ENCODE results near the gene FN3KRP.
A peak's percentile ranks its signal among the peaks of the same experiment; 100 is the strongest.

The FN3KRP gene, protein sequence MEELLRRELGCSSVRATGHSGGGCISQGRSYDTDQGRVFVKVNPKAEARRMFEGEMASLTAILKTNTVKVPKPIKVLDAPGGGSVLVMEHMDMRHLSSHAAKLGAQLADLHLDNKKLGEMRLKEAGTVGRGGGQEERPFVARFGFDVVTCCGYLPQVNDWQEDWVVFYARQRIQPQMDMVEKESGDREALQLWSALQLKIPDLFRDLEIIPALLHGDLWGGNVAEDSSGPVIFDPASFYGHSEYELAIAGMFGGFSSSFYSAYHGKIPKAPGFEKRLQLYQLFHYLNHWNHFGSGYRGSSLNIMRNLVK

GRCh38 chr17:82716203-82717010 is at the start of gene FN3KRP:
Gene FN3KRP (plus strand): TSS chr17:82716706. CDS start chr17:82716756, 50 bp downstream.
- DNase-seq (ENCODE audit: low spot score), result peak; percentile 99

GRCh38 chr17:82666931-82667667 is 49.4 kb upstream of the FN3KRP start:
- DNase-seq (ENCODE audit: low spot score), result no peak

- DNase-seq (ENCODE audit: low spot score), result no peak
These were observed 48.9 kb upstream of the FN3KRP start for GRCh38 chr17:82667668-82668000.

DNA sequence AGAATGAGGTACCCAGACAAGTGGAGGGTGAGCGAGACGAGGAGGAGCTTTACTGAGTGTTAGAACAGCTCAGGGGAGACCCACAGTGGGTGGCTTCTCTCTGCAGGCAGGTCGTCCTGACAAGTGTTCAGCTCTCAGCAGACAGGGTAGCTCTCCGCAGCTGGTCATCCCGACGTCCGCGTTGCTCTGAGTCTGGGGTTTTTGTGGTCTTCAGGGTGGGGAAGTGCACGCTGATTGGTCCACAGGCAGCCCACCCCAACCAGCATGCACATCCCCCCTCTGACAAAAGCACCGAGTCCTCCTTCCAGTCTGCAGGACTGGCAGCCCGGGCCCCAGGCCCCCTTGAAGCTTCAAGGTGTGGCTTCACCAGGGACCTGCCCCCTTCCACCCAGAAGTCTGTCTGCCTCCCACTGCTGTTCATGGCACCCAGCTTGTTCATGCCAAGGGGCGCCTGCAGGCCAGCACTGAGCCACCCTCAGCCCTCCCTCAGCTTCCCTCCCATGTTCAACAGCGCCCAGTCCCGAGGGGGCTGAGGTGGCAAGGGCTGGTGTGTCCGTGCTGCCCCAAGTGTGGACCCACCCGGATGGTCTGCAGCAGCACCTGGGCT is 48.4 kb upstream of the FN3KRP start:
- DNase-seq (ENCODE audit: low spot score), result no peak

- DNase-seq (ENCODE audit: low spot score), result peak; percentile 86
These were observed 47.8 kb upstream of the FN3KRP start for GRCh38 chr17:82668631-82669099.

DNA sequence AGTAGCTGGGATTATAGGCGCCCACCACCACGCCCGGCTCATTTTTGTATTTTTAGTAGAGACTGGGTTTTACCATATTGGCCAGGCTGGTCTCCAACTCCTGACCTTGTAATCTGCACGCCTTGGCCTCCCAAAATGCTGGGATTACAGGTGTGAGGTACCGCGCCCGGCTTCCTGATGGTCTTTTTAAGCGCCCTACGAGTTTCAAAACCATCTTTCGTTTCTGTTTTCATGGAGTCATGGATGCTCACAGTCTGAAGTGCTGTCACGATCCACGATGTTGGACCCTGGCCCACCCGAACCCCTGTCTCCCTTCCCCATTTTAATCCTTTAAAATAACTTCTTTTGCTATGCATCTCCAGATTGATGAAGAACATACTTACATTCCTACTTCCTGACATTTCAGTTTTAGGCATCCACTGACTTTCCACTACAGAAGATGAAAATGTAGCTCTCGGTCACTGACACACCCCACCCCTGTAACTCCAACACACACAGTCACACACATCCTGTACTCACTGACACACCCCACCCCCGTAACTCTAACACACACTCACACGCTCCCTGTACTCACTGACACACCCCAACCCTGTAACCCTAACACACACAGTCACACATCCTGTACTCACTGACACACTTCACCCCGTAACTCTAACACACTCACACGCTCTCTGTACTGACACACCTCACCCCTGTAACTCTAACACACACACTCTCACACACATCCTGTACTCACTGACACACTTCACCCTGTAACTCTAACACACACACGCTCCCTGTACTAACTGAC is 45.6 kb upstream of the FN3KRP start:
- no peak for DNase-seq (ENCODE audit: low spot score)

- no peak for DNase-seq (ENCODE audit: low spot score)
These were observed 41.6 kb upstream of the FN3KRP start for GRCh38 chr17:82674656-82675475.

- no peak for DNase-seq (ENCODE audit: low spot score)
These were observed 40.8 kb upstream of the FN3KRP start for GRCh38 chr17:82675476-82676245.

DNA sequence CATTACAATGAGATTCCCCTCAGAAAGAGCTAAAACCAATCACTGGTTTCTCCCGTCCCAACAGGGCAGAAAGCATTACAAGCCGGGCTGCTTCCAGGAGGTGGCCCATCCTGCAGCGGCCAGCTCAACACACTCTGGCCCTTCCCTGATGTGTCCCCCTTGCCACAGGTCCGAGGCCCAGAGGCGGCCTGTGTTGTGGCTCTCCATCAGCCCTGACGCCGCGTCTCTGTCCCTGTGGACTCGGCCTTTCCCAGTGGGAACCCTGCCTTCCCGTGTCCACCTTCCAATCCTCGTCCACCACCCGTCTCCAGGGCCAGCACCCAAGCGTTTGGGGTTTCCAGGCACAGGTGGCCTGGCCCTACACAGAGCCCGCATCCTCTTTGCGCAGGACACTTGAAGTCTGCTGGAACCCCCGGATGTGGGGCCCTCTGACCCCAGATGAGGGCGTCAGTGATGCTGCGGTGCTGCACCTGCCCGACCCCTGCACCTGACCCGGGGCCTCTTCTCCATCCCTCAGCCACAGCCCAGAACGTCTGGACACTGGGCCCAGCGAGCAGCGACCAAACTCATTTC is 39.1 kb upstream of the FN3KRP start:
- DNase-seq (ENCODE audit: low spot score), result no peak

DNA sequence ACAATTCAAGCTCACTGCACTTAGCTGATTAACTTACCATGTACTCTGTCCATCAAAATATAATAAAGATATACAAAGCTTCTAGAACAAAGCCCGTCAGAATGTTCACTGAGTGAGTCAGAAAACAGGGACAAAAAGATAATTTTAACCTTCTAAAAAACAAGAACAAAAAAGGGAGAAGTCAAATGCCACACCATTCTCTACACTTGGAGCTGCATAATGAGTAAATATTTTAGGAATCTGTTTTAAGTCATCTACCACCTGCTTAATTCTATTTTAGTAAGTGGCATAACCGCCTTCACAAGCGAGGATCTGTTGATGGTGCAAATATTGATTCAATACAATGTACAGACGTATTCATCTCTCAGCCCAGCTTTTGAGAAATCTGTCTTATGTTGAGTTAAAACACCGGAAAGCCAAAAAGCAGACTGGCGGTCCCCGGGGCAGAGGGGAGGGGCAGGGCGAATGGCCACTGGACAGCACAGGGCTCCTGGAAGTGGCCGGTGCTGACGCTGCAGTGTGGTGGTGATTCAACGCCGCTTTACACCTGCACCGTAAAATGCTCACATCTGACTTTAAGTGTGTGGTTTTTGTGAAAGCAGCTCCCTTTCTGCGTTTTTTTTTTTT is 38.1 kb upstream of the FN3KRP start:
- DNase-seq (ENCODE audit: low spot score), result no peak

GRCh38 chr17:82679586-82680465 is 36.7 kb upstream of the FN3KRP start:
- no peak for DNase-seq (ENCODE audit: low spot score)

DNA sequence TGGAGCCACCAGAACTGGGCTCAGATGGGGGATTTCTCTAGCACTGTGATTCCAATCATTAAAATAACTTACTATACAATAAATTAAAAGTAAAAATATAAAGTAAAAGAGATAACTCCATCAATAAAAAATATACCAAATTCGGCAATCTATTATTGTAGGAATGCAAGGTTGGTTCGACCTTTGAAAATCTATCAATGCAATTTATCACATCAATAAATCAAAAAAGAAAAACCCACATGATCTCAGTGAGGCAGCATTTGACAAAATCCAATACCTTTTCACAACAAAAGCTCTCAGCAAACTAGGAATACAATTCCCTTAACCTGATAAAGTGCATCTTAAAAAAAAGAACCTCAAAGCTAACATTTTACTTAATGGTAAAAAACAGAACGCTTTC is 35.0 kb upstream of the FN3KRP start:
- DNase-seq (ENCODE audit: low spot score), result no peak

- no peak for DNase-seq (ENCODE audit: low spot score)
These were observed 33.0 kb upstream of the FN3KRP start for GRCh38 chr17:82683534-82683933.

GRCh38 chr17:82684228-82684841 is 32.2 kb upstream of the FN3KRP start:
- no peak for DNase-seq (ENCODE audit: low spot score)

GRCh38 chr17:82685291-82685690 is 31.2 kb upstream of the FN3KRP start:
- DNase-seq (ENCODE audit: low spot score), result no peak

- no peak for DNase-seq (ENCODE audit: low spot score)
These were observed 29.9 kb upstream of the FN3KRP start for GRCh38 chr17:82686366-82687324.
